Stimulated activated CD8-positive, alpha-beta memory T cell treated with anti-CD3 and anti-CD28 coated beads, Interleukin-12 subunit alpha, Interleukin-12 subunit beta, amount 100 ng/mL, for 24 hours (primary cell): ENCODE results near the gene OXNAD1.
A peak's percentile ranks its signal among the peaks of the same experiment; 100 is the strongest.

ENCODE experiments used
- DNase-seq: peaks from one replicate; pipeline ENCODE4 v3.0.0-alpha.2; 2020; ENCODE audit errors: extremely low read depth

The OXNAD1 gene

GRCh38 chr3:16247282-16248061 is 17.5 kb upstream of the OXNAD1 start:
- peak; percentile 26 for DNase-seq

- no peak for DNase-seq
Measured at GRCh38 chr3:16248556-16248955, 16.5 kb upstream of the OXNAD1 start.

GRCh38 chr3:16249336-16249735 is 15.7 kb upstream of the OXNAD1 start:
- DNase-seq: no peak

- DNase-seq: no peak
Measured at GRCh38 chr3:16249886-16250285, 15.1 kb upstream of the OXNAD1 start.

GRCh38 chr3:16251316-16252085 is 13.5 kb upstream of the OXNAD1 start:
- no peak for DNase-seq

- no peak for DNase-seq
Measured at GRCh38 chr3:16252243-16252978, 12.6 kb upstream of the OXNAD1 start.

GRCh38 chr3:16252988-16253387 is 12.0 kb upstream of the OXNAD1 start:
- DNase-seq: no peak

- no peak for DNase-seq
Measured at GRCh38 chr3:16253601-16254000, 11.4 kb upstream of the OXNAD1 start.

- no peak for DNase-seq
Measured at GRCh38 chr3:16254916-16255315, 10.1 kb upstream of the OXNAD1 start.

GRCh38 chr3:16255326-16255725 is 9.7 kb upstream of the OXNAD1 start:
- no peak for DNase-seq

- no peak for DNase-seq
Measured at GRCh38 chr3:16255726-16256125, 9.3 kb upstream of the OXNAD1 start.

GRCh38 chr3:16257309-16257708 is 7.7 kb upstream of the OXNAD1 start:
- no peak for DNase-seq

- no peak for DNase-seq
Measured at GRCh38 chr3:16258177-16258576, 6.8 kb upstream of the OXNAD1 start.

- no peak for DNase-seq
Measured at GRCh38 chr3:16258866-16259265, 6.1 kb upstream of the OXNAD1 start.

- DNase-seq: no peak
Measured at GRCh38 chr3:16260046-16260445, 5.0 kb upstream of the OXNAD1 start.

- no peak for DNase-seq
Measured at GRCh38 chr3:16262174-16262573, 2.8 kb upstream of the OXNAD1 start.

- DNase-seq: no peak
Measured at GRCh38 chr3:16264174-16264707, 771 bp upstream of the OXNAD1 start.

- no peak for DNase-seq
Measured at GRCh38 chr3:16265455-16265786, 409 bp downstream of the OXNAD1 start.

- DNase-seq: no peak
Measured at GRCh38 chr3:16266714-16267113, 1.7 kb downstream of the OXNAD1 start.

GRCh38 chr3:16270855-16271254 is 5.8 kb downstream of the OXNAD1 start:
- no peak for DNase-seq

- DNase-seq: no peak
Measured at GRCh38 chr3:16272588-16272987, 7.6 kb downstream of the OXNAD1 start.

GRCh38 chr3:16273867-16274266 is 8.9 kb downstream of the OXNAD1 start:
- DNase-seq: no peak
